ENCODE results near the gene RING1.

DNA sequence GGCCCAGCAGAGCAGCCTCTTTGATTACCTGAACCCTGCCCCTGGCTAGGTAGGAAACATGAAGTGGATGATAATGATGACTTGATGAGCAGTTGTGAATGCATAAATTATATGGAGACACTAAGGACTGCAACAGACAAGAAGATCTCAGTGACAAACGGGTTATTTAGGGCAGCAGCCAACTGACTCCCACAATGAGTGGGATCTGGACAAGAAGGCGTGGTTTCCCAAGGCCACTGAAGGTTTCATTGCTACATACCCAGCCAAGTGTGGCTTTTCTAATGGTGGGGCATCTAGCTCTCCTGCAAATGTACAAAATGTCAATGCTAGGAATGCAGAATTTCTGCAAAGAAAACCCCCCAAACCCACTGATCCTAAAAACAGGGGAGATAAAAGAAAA is 29.4 kb downstream of the RING1 start:
- no peak for TF ChIP-seq POLR2AphosphoS5 (IDR thresholded peaks at IDR 0.05; ENCODE audit: low read depth, low read length)
- no peak for TF ChIP-seq POLR2A (IDR thresholded peaks at IDR 0.05; ENCODE audit: low read depth, low read length)
- no peak for TF ChIP-seq TAF1 (IDR thresholded peaks at IDR 0.05; ENCODE audit: borderline replicate concordance, low read depth, low read length)
